Islet of Langerhans (tissue), 1 donor: ENCODE measurements around the gene TTC6.

ENCODE experiments used
- FAIRE-seq: peaks from one replicate; lab custom pipeline; 2011; peaks lifted over from hg19 to GRCh38; lab: Jason Lieb, UNC

The TTC6 gene

GRCh38 chr14:37585101-37585511 lies 10.3 kb upstream of the TTC6 start:
- no peak for FAIRE-seq

DNA sequence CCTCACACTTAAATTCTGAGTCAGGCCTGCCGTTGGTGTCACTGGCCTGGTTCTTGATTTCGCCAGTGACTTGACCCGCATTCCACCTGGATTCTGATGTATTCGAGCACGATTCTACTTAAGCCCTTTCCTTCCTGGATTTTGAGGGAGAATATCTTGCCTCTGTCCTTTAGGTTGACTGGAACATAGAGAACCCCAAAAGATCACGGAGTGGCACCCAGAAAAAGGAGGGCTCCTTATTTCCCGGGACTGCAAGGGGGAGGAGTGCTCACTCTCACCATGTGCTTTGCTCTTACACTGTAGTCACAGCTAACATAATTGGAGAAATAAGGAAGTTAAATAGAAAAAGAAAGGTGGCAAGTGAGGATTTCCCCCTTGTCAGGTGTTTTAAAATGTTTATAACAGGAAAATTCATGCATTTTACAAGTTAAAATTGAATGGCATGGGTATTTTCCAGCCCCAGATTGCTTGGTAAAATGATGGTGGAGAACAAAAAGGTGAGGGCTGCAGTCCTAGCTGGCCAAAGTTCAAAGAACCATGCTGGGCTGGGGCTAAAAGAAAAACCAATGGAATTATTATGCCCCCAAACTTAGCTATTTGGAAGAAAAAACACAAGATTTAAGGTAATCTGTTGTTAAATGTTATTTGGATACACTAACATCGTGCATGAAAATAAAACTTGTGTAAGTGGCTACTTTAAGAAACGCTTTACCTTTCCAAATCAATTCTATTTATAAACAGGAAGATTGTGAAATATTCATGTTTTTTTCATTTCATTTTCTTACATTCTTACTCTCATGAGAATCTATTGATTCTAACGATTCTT lies 9.2 kb upstream of the TTC6 start:
- no peak for FAIRE-seq

- no peak for FAIRE-seq
These were observed 8.7 kb upstream of the TTC6 start for GRCh38 chr14:37586797-37587130.

GRCh38 chr14:37587131-37587803 lies 8.2 kb upstream of the TTC6 start:
- peak; percentile 81 for FAIRE-seq

GRCh38 chr14:37587881-37588666 lies 7.4 kb upstream of the TTC6 start:
- no peak for FAIRE-seq

DNA sequence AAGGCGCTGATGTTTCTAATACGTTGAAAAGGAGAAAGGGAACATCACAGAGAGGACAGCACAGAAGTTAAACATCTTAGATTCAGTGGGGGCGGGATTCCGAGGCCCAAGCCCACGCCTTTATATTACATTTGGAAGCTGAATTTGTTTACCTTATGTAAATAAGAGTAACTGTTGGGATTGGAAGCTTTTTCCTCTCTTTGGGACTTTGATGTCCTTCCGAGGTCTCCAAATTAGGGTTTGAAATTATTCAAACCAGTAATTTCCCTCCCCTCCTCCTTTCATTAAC lies 6.8 kb upstream of the TTC6 start:
- FAIRE-seq = no peak

- FAIRE-seq = no peak
These were observed 6.3 kb upstream of the TTC6 start for GRCh38 chr14:37588956-37589714.

GRCh38 chr14:37589715-37590427 lies 5.6 kb upstream of the TTC6 start:
- peak; percentile 86 for FAIRE-seq

DNA sequence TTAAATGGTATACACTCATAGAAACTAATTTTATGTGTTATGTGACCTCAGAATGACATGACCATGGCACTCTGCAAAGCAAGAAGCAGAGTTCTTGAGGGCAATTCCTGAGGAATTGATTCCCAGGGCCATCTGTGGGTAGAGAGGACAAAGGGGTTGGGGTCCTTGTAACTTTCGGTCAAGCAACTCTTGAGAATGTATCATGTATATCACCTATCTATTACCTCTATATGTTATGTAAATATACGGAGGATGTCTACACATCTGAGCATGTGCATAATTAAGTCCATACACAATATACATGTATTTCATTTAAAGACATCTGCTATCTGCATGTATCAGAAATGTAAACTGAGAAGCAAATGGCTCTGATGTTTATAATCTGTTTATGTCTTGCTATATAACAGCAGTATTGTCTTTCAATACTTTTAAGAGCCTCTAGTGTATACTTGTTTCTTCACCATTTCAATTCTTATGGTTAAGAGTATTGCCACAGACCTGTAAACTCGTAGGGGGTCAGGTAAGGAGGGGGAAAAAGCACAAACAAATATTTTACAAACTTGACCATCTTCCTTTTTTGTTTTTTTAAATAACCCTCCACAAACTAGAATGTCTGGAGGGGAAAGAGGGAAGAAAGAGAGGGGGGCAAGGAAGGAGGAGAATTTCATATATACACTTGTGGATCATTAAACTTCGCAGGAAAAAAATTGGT lies 4.8 kb upstream of the TTC6 start:
- no peak for FAIRE-seq

GRCh38 chr14:37591311-37591940 lies 4.0 kb upstream of the TTC6 start:
- FAIRE-seq = no peak

DNA sequence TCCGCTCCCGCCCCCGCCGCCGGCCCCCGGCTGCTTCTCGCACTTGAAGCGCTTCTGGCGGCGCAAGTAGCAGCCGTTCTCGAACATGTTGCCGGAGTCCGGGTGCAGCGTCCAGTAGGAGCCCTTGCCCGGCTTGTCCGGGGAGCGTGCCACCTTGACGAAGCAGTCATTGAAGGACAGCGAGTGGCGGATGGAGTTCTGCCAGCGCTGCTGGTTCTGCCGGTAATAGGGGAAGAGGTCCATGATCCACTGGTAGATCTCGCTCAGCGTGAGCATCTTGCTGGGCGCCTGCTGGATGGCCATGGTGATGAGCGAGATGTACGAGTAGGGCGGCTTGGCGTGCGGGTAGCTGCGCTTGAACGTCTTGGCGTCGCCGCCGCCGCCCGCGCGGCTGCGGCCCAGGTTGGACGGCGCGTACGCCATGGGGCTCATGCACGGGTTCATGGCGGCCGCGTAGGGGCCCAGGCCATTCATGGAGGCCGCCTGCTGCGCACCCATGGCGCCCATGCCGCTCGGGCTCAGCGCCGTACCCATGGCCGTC lies 3.4 kb upstream of the TTC6 start:
- no peak for FAIRE-seq

GRCh38 chr14:37592482-37593408 lies 2.7 kb upstream of the TTC6 start:
- FAIRE-seq = no peak

DNA sequence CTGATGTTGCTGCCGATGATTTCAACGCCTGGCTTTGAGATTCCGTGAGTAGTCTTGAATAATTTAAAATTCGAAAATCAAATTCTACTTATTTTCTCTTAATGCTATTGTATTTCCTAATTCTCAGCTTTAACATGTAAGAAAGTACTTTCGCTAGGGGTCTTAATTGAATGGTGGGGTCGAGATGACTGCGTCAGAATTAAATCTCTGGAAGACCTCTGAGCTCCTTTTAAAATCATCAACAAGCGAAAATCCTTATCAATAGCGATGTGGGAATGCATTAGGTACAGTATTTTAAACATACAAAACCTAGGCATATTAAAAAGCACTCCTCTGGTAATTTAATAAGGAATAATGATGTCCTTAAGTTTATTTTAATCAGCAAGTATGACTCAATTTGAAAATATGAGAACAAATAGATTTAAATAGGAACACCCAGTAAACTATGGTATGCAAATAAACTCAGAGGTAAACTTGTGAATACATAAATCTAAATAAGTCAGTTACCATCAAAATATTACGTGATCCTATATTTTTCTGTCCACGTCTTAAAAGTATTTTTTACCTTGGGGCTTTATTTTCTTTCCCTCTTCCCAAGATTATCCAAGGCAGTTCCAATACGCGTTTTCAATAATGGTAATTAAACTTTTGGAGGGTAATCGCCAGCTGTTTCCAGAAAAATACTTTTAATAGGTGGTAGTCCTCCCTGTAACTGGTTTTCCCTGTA lies 1.8 kb upstream of the TTC6 start:
- no peak for FAIRE-seq

GRCh38 chr14:37594238-37594970 lies 1.0 kb upstream of the TTC6 start:
- FAIRE-seq = no peak

DNA sequence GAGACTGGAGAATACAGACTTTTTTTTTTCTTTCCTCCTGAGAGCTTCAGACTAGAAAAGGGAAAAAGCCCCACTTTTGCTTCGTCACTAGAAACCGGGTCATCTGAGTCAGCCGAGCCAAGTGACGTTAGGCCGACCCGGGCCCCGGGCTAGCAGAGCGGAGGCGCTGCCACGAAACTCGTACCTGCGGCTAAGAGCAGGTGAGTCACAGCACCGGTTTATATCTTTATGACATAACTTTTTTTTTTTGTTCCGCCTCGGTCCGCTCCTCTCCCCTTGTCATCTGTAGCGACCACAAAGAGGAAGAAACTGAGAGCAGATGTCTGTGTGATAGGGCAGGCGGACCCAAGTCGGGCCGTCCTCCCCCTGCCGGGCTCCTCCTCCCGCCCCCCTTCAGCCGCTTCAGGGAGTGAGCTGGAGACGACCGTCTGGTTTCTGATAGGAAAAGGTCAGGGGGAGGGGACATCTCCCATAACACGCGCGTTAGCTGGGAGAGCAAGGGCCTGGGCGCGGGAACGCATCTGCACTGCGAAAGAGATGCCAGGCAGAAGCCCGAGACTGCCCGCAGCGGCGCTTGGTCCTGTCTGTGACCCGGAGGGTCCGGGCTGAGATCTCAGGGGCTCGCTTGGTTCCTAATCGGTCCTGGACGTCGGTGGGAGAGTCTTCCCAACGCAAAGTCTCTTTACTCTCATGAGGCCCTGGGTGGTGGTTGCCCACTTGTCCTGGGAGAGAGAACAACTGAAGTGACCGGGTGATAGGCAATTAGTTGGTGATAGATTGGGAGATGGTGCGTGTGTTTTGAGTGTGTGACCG lies 586 bp downstream of the TTC6 start:
- FAIRE-seq = no peak

GRCh38 chr14:37596790-37597472 lies 1.5 kb downstream of the TTC6 start:
- no peak for FAIRE-seq

- FAIRE-seq = no peak
These were observed 2.1 kb downstream of the TTC6 start for GRCh38 chr14:37597538-37597913.
